ENCODE data around the gene GMCL1.
"Not testable (repeated sequence)": the region's sequence is repeated elsewhere in the genome, so short reads cannot be mapped to it uniquely, and the experiment has no call there.

Gene GMCL1

DNA sequence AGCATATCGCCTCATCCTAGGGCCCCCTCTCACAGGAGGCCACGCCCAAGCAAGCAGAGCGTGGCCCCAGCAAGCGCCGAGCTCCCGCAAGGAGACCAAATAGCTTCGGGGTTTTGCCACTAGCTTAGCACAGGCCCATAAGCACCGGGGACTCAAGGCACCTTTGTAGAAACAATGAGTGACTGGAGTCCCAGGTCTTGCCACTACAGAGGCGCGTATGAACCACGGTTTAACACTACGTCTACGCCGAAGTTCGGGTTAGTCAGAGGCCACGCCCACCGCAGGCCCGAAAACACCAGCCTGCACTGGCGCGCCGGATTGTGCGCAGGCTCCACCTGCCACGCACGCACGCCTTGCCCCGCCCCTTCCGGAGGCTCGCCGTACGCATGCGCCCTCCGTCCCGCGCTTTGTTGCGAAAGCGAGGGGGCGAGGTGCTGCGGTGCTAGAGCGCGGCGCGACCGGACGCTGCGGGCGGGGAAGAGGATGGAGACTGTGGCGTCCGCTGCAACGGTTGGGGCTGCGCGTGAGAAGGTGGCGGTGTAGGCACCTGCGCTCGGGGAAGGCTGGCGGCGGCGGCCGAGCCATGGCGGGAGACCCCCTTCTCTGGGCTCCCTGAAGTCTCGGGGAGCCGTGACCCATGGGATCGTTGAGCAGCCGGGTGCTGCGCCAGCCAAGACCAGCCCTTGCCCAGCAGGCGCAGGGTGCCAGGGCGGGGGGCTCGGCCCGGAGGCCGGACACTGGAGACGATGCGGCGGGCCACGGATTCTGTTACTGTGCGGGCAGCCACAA is at the start of gene GMCL1:
Gene GMCL1, plus strand, starts transcription at position 405 of the 789 bp plus-strand sequence. Its CDS starts 233 bp downstream, at position 638.
- DNase-seq, result peak; percentile 86 to 91

GRCh38 chr2:69780921-69781320 is 48.5 kb upstream of the GMCL1 start:
- DNase-seq, result no peak

DNA sequence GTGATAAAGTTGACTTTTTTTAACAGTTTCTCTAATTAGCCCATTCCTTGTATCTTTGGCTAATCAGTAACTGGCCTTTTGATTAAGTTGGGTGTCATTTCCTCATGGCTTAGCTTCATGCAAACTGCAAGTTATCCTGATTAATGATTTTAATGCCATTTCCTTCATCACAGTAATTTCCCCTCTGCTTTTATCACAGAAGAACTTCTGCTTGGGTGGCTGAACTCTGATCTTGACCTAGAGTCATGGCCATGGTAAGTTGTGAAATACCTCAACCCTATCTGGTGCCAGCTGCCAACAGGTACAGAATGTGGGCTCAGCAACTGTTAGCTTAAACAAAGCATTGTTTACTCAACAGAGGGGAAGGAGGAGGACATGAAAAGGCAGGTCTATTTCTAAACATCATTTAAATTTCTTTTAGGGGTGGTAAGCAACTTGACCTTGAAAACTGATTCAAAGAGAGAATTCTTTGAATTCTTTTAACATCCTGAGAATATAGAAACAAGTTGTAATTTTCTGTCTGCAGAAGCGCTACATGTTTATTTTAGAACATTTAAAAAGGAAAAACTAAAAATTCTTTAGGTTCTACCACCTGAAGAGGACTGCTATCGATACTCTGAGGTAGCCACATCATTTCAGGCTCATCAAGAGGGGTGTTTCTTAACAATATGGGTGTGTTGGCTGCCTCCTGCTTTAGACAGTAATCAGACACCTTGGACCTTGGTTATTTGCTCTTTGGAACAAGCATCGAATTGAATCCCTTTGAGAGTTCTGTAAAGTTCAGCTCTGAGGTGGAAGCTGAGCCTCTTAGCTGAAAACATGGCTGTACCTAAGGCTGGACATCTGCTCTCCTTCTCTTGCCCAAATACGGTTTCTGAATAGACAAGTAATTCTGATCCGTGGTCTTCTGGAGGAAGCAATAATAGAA is 47.9 kb upstream of the GMCL1 start:
- DNase-seq, result peak in 1 of 2 experiments; percentile 3

- no peak for DNase-seq
Measured at GRCh38 chr2:69784228-69784627, 45.2 kb upstream of the GMCL1 start.

DNA sequence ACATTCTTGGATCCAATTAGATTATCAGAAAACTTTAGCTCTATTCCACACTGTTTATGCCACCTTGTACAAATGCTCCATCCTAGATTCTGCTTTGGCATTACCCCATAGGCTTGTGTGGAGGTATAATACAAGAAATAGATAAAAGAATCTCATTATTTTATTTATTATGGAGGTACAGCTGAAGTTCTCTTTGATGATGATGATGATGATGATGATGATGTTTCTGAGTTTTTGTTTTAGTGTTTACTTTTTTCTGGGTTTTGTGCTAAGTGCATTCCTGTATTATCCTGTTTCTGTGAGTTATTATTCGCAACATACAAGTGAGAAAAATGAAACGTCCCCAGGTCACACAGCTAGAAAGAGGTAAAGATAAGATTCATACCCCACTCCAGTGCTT is 44.1 kb upstream of the GMCL1 start:
- DNase-seq, result no peak

DNA sequence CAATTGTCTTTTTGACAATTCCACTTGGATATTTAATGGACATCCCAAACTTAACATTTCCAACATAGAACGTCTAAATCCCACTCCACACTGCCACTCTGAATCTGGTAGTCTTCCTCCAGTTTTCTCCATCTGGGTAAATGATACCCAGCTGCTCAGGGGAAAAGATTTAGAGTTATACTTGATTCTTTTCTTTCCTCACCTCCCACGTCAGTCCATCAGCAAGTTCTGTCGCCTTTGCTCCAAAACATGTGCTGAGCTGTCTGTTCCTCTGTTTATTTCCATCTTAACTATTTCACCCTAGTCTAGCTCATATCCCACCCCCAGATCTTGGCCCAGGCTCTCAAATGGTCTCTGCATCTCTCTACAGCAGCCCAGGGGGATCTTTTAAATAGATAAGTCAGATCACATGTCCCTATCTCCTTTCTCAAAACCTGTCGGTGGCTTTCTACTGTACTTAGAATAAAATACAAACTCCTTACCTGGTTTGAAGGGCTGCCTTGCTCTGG is 43.4 kb upstream of the GMCL1 start:
- DNase-seq, result no peak

GRCh38 chr2:69789175-69789721 is 40.2 kb upstream of the GMCL1 start:
- DNase-seq, result no peak

DNA sequence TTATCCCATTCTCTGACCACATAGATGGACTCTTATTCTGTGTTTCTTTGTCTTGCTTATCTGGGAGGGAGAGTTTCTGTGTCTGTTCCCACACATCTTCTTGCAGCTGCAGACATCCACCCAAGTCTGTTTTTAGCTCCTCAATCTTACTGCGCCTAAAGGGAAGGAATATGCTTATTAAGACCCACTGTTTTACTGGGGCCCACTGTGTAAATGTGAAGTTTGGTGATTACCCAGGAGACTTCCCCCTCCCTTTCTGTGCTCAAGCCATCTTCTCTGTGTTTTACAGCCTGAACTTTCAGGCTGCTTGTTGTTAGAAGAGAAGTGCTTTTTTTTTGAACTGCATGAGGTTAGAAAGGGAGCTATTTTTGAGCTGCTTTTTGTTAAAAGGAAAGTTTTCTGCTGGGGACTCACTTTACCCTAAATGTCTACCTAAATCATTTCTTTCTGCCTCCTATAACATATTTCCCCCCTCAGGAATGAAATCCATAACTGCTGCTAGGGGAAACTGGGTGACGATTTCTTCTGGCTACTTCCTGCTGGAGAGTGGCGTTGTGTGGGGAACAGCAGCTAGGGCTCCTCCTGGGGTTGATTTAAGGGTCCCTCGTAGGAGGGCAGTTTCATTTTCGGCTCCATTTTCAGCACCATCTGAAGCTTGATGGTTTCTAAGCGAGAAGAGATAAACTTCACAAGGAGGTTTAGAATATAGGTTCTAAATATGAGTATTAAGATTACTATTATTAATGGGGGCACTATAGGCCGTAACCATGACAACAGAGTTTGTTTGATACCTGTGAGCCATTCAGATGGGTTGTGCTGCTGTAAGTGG is 39.5 kb upstream of the GMCL1 start:
- DNase-seq, result no peak

DNA sequence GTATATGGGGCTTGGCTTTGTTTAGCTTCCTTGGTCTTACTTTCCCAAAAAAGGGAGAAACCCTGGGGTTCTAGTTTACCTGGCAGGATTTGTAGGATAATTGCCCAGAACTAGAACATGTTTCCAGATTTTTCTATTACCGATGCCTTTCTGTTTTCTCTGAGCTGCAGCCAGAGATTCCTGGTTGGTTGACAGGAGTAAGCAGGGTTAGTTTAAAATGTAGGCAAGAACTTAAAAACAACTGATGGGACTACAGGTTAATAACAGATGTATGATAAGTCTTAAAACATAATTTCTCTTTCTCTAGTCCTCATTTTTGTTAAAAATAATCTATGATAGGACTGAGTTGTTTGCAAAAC is 38.9 kb upstream of the GMCL1 start:
- no peak for DNase-seq

- no peak for DNase-seq
Measured at GRCh38 chr2:69791045-69791444, 38.4 kb upstream of the GMCL1 start.

DNA sequence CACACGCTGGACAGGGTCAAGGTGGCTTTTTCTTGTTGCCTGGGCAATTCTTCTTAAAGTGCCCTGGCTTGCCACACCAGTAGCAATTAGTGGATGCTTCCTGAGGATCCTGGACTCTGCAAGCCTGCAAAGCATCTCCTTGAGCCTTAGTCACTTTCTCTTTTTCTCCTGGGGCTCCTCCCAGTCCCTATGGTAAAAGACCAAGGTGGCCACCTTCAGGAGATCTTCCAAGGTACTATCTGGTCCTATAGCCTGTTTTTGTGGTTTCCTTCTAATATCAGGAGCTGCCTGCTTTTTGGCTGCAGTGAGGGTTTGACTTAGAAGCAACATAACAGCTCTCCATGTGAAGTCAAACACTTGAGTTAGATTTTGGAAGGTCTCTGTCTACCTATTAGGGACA is 33.3 kb upstream of the GMCL1 start:
- no peak for DNase-seq

GRCh38 chr2:69797235-69797634 is 32.2 kb upstream of the GMCL1 start:
- no peak for DNase-seq

DNA sequence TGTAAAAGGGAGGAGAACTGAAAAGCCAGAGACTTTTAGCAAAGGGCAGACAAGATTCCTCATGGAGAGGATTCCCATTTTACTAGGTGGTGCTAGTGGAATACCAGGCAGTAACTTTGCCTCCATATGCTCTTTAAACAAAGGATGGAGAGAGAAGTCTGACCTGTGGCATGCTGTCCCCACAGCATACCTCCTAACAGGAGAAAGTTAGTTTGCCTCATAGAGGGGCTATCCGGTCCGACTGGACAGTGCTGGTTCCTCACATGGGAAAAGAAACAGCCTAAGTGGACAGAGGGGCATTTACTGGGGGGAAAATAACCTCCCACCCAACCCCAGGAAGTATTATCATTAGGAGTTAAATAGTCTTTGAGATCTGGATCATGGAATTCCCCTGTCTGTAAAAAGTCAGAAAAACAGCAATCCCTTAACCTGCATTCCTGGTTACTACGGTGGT is 31.6 kb upstream of the GMCL1 start:
- no peak for DNase-seq

DNA sequence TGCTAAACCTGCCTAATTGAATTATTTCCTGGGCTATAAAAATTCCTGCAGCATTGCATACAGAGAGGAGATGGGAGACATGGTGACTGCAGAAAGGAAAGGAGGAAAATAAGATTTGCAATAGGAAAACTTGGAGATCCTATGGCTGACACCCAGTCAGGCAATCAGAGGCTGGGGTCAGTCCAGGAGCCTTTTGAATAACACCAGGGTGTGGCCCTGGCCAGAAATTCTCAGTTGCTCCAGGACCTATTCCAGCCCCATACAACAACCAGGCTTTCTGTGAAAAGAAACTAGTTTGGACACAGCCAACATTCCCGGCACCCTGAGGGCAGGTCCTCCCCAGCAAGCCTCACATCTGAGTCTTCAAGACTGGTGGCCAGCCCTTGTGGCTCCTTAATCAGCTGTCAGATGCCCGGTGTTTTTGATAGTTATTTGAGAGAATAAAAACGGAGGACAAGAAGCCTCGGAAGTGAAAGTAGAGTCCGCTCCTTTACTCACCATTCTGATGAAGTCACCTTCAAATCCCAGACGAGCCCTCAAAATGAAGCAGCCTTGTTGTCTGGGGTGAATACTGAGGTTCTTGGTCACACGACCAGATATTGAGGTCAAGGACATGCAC is 31.1 kb upstream of the GMCL1 start:
- DNase-seq, result no peak

GRCh38 chr2:69798909-69799526 is 30.4 kb upstream of the GMCL1 start:
- DNase-seq, result no peak

DNA sequence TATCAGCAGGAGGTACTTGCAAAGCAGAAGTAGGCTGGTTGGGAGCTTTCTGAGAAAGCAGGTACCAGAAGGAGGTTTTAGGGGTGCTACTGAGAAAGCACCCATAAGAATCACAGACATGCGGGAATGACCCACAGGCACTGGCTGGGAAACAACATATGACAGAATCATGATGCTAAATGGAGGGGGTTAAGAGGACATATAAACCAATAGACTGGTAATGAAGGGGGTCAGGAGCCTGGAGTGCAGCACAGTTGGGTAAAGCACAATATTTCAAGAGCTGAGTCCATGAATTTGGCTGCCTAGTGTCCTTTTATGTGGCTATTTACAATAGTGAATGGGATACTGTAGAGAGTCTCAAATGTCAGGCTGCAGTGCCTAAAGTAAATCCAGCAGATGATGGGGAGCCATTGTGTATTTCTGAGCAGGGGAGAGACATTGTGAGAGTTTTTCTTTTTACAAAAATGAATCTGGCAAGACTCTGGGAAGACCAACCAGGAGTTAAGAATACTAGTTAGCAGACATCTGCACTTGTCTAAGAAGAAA is 27.6 kb upstream of the GMCL1 start:
- DNase-seq, result no peak

- DNase-seq, result not testable (repeated sequence)
Measured at GRCh38 chr2:69802781-69803367, 26.6 kb upstream of the GMCL1 start.

DNA sequence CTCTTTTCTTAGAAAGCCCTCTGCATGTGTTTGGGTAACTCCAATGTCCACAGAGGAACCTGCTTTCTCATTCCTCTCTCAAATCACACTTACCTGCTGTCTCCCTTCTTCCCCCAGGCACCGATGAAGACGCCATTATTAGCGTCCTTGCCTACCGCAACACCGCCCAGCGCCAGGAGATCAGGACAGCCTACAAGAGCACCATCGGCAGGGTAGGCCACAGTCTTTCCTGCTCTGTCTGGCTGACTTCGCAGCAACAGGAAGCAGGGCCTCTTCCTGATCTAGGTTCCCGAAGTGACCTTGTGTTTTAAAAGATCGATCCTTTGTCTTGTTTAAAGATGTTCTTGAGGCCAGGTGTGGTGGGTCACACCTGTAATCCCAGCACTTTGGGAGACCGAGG is 25.0 kb upstream of the GMCL1 start:
- no peak for DNase-seq

DNA sequence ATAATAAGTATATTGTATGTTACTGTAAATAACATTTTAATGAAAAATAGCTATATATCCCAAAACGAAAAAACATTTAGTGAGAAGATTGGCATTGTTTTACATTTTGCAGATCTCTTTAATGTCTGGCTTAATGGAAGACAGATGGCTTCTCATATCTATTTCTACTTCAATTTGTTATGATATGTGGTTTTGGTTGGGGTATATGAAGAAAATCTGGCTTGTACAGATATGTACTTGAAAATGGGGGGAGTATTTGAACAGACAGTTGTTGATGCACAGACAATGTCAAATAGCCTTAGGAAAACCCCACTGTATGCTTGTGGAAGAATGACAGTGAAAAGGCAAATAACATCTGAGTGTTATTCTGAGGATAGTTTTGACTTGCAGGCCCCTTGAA is 23.6 kb upstream of the GMCL1 start:
- no peak for DNase-seq

DNA sequence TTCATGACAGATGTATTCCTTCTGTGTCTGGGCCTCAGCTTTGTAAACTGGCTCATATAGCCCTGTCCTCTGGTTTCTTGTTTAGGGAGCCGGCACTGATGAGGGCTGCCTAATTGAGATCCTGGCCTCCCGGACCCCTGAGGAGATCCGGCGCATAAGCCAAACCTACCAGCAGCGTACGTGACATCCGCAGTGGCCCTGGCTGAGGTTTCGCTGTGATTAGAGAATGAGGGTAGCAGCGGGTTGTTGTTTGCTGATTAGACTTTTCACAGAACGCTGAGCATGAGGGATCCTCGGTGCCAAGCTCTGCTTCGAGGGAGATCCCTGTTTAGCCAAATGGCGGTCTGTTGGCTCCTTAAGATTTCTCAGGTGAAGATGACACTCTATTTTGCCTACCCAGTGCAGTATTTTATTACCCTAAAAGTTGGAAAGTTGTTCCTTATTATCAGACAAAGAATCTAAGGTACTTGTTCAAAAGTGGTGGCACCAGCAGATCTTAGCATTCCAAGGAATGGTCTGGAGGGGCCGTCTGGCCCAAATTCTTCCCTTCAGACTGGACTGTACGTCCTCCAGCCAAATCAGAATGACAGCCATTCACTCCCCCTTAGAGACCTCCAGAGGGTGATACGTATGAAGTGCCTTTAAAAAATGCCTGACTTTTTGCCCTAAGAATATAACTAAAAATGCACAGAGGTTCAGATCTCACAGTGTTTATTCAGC is 21.5 kb upstream of the GMCL1 start:
- no peak for DNase-seq
